HAP-1 (cell line): ENCODE data around the gene FAH.

Experiments
- DNase-seq, 2 experiments: peaks; one replicate each; pipeline ENCODE4 v3.0.0-alpha.2; 2016 to 2020; ENCODE audit warnings: low spot score in 2 of 2
- H3K27me3 ChIP-seq: fragments of 250-450 bp; sonication (Bioruptor Pico); 2 replicates; pipeline ENCODE4 v1.5.1; 2020; ENCODE audit warnings: low read depth, mild to moderate bottlenecking, moderate library complexity
- H3K36me3 ChIP-seq: fragments of 250-450 bp; sonication (Bioruptor Pico); replicated peaks from 2 replicates; pipeline ENCODE4 v1.5.1; 2020; ENCODE audit warnings: mild to moderate bottlenecking
- H3K4me1 ChIP-seq: fragments of 250-450 bp; sonication (Bioruptor Pico); 2 replicates; pipeline ENCODE4 v1.5.1; 2020; ENCODE audit warnings: mild to moderate bottlenecking
- H3K4me3 ChIP-seq: fragments of 250-450 bp; sonication (Bioruptor Pico); 2 replicates; pipeline ENCODE4 v1.5.1; 2020; ENCODE audit warnings: mild to moderate bottlenecking, moderate library complexity
- H3K9me3 ChIP-seq: fragments of 250-450 bp; sonication (Bioruptor Pico); 2 replicates; pipeline ENCODE4 v1.5.1; 2020; ENCODE audit warnings: mild to moderate bottlenecking, moderate library complexity
- in situ Hi-C: fragments of 300-500 bp; cut with MboI; formaldehyde crosslinking; loops from 3 replicates; pipeline ENCODE4 v1.14.3; 2020; ENCODE audit warnings: low sequenced_read_pairs, inconsistent platforms, mixed read lengths

Gene FAH

DNA sequence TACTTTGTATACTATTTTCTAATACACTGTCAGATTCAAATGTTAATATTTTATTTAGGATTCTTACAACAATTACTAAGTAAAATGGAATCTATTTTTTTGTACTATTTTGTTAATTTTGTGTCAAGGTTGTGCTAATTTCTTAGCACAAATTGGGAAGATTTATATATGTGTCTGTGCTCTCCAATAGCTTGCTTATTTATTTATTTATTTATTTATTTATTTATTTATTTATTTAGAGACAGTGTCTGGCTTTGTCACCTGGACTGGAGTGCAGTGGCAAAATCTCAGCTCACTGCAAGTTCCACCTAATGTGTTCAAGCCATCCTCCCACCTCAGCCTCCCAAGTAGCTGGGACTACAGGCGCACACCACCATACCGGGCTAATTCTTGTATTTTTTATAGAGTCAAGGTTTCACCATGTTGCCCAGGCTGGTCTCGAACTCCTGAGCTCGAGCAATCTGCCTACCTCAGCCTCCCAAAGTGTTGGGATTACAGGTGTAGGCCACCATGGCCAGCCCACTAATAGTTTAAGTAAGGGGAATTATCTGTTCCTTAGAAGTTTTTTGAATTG is 64.6 kb downstream of the FAH start:
- no peak for DNase-seq
- in situ Hi-C loops, result no loop called here
- no peaks in the 10 kb centered on the region for H3K36me3 ChIP-seq
- H3K27me3 ChIP-seq, result peaks cover 4% of the 10 kb centered on the region; the same call in 1 of the 2 replicates
- no peaks in the 10 kb centered on the region for H3K9me3 ChIP-seq
- H3K4me1 ChIP-seq, result no peaks in the 10 kb centered on the region
- no peak overlapping the region for H3K4me3 ChIP-seq

- in situ Hi-C loops, result no loop called here
- peaks cover 4% of the 10 kb centered on the region; the same call in 1 of the 2 replicates for H3K27me3 ChIP-seq
Observed at GRCh38 chr15:80219955-80220354, 67.2 kb downstream of the FAH start.

DNA sequence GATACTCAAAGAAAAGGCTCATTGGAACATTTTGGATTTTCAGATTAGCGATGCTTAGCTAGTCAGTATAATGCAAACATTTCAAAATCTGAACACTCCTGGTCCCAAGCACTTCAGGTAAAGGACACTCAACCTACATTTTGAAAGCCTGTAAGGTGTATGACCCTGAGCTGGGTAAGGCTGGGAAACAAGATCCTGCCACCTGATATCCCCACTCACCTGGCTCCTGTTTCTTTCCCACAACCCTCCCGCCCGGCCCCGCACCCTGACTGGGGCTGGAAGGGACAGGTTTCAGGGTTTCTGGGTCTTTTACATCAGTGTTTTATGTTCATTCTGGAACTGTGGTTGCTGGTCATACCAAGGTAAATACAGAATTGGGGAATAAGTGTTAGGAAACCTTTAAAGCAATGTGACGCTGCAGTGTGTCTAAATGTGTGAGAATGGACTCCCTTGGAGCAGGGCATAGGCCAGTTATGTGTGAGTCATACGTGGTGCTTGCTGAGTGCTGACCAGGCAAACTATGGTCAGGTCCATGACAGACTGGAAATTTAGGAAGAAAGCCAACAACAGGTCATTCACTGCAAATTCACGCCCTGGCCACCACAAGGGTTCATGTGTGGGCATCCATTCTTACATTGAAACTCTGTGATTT is 76.3 kb downstream of the FAH start:
- in situ Hi-C loops, result no loop called here
- DNase-seq, result no peak
- Histone ChIP-seq H3K27me3 (0 out of 2 replicates have a peak, but pooled peaks cover 3% of the 10 kb centered on the region), H3K4me3 (no peak overlapping the region), H3K9me3 (no peaks in the 10 kb centered on the region), H3K36me3 (no peaks in the 10 kb centered on the region), H3K4me1 (peaks cover 14% of the 10 kb centered on the region)

More at GRCh38 chr15:80219955-80220354, 67.2 kb downstream of the FAH start:
- H3K9me3 ChIP-seq, result no peaks in the 10 kb centered on the region
- no peak for DNase-seq
- H3K4me3 ChIP-seq, result no peak overlapping the region
- H3K36me3 ChIP-seq, result no peaks in the 10 kb centered on the region
- no peaks in the 10 kb centered on the region for H3K4me1 ChIP-seq

- Histone ChIP-seq H3K27me3 (no peaks in the 10 kb centered on the region), H3K36me3 (no peaks in the 10 kb centered on the region), H3K4me1 (peaks cover 14% of the 10 kb centered on the region), H3K9me3 (no peaks in the 10 kb centered on the region), H3K4me3 (no peak overlapping the region)
- DNase-seq, result peak in 1 of 2 experiments; percentile 94
- in situ Hi-C loops, result no loop called here
Observed at GRCh38 chr15:80231371-80231770, 78.6 kb downstream of the FAH start.

GRCh38 chr15:80233581-80233980 is 80.8 kb downstream of the FAH start:
- in situ Hi-C loops, result no loop called here
- DNase-seq, result no peak
- Histone ChIP-seq H3K36me3 (no peaks in the 10 kb centered on the region), H3K9me3 (no peaks in the 10 kb centered on the region), H3K27me3 (no peaks in the 10 kb centered on the region), H3K4me3 (no peak overlapping the region), H3K4me1 (peaks cover 14% of the 10 kb centered on the region)

GRCh38 chr15:80234883-80235282 is 82.1 kb downstream of the FAH start:
- no peaks in the 10 kb centered on the region for H3K36me3 ChIP-seq
- in situ Hi-C loops, result no loop called here
- H3K9me3 ChIP-seq, result no peaks in the 10 kb centered on the region
- H3K27me3 ChIP-seq, result no peaks in the 10 kb centered on the region
- DNase-seq, result peak in 1 of 2 experiments; percentile 71
- no peak overlapping the region for H3K4me3 ChIP-seq
- peaks cover 14% of the 10 kb centered on the region for H3K4me1 ChIP-seq
